ENCODE results near the gene GPC6. TPM values are rescaled to one million over a fixed set of nuclear protein-coding genes. Genes with fewer than 3 reads are reported as not detected.

GPC6 gene
- total and polyA plus RNA-seq, 2 donors (not counting 1 experiment from before 2014, with no cell fraction given): not detected

DNA sequence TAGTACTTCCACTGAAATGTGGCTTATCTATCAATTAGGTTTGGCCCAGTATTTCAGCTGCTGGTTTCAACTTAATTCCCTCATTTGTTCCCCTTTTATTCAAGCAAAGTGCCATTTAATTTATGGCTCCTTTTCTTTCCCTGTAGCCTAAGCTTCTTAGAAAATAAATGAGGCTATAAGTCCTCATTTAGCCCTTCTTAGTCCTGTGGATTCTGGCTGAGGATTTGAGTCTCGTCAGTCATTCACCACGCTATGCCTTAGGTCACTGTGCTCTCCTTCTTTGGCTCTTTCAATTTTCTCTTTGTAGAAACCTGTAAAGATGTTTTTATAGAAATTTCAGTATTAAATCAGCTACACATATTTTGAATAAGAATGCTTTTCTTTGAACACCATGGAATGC is 579.1 kb downstream of the GPC6 start:
- H3K9me3 ChIP-seq (ENCODE audit: control extremely low read depth in 1 of 3, control insufficient read depth in 2 of 3, insufficient read depth in 1 of 3, low read length in 2 of 3): no peaks in the 10 kb centered on the region
- no peak overlapping the region for H3K4me3 ChIP-seq (ENCODE audit: control extremely low read depth in 1 of 5, extremely low read depth in 1 of 5, insufficient read depth in 1 of 5, low read depth in 2 of 5, low read length in 4 of 5)
- H3K27ac ChIP-seq (ENCODE audit: low read length in 2 of 2): no peak overlapping the region
- H2AFZ ChIP-seq (ENCODE audit: insufficient read depth, low read depth, low read length, poor library complexity, severe bottlenecking): no peak overlapping the region
- H3K9ac ChIP-seq (ENCODE audit: low read length): no peak overlapping the region
- DNase-seq (no peak), ATAC-seq (ENCODE audit: low read depth) (no peak)
- H3K79me2 ChIP-seq (ENCODE audit: control insufficient read depth, insufficient read depth, low read length): no peaks in the 10 kb centered on the region
- Mint-ChIP-seq H3K4me1 (no peaks in the 10 kb centered on the region), H3K27ac (no peak overlapping the region), H3K4me3 (no peak overlapping the region), H3K27me3 (no peaks in the 10 kb centered on the region), H3K9me3 (ENCODE audit: insufficient read depth) (peaks cover 3% of the 10 kb centered on the region)
- H3K36me3 ChIP-seq (replicated peaks in 1 of 2; ENCODE audit: control extremely low read depth in 1 of 2, control insufficient read depth in 1 of 2, extremely low read depth in 1 of 2, insufficient read depth in 2 of 2, low read length in 1 of 2): no peaks in the 10 kb centered on the region
- ChIA-PET CTCF (no interaction called here), POLR2A (no interaction called here)
- no peak overlapping the region for H3K4me2 ChIP-seq (replicated peaks; ENCODE audit: low read depth, low read length, poor library complexity, severe bottlenecking)
- WGBS (ENCODE audit: insufficient coverage): no CpG with 5 or more reads among the region's 2 CpGs
- no peaks in the 10 kb centered on the region for H3K27me3 ChIP-seq (replicated peaks in 1 of 4; ENCODE audit: control extremely low read depth in 1 of 4, control insufficient read depth in 3 of 4, insufficient read depth in 4 of 4, low read length in 3 of 4)
- H4K20me1 ChIP-seq (ENCODE audit: control insufficient read depth, insufficient read depth, low read length, poor library complexity, severe bottlenecking): no peaks in the 10 kb centered on the region
- no peak for TF ChIP-seq EZH2 (IDR thresholded peaks at IDR 0.05; ENCODE audit: borderline replicate concordance, insufficient read depth, low read depth, low read length, poor library complexity, severe bottlenecking)
- TF ChIP-seq, protein P1, sequence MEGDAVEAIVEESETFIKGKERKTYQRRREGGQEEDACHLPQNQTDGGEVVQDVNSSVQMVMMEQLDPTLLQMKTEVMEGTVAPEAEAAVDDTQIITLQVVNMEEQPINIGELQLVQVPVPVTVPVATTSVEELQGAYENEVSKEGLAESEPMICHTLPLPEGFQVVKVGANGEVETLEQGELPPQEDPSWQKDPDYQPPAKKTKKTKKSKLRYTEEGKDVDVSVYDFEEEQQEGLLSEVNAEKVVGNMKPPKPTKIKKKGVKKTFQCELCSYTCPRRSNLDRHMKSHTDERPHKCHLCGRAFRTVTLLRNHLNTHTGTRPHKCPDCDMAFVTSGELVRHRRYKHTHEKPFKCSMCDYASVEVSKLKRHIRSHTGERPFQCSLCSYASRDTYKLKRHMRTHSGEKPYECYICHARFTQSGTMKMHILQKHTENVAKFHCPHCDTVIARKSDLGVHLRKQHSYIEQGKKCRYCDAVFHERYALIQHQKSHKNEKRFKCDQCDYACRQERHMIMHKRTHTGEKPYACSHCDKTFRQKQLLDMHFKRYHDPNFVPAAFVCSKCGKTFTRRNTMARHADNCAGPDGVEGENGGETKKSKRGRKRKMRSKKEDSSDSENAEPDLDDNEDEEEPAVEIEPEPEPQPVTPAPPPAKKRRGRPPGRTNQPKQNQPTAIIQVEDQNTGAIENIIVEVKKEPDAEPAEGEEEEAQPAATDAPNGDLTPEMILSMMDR (IDR thresholded peaks at IDR 0.05): no peak
- no peaks in the 10 kb centered on the region for H3K4me1 ChIP-seq (ENCODE audit: control insufficient read depth in 2 of 2, insufficient read depth in 2 of 2, low read length in 2 of 2)
- intact Hi-C loops (cut with micrococcal nuclease): no loop called here

DNA sequence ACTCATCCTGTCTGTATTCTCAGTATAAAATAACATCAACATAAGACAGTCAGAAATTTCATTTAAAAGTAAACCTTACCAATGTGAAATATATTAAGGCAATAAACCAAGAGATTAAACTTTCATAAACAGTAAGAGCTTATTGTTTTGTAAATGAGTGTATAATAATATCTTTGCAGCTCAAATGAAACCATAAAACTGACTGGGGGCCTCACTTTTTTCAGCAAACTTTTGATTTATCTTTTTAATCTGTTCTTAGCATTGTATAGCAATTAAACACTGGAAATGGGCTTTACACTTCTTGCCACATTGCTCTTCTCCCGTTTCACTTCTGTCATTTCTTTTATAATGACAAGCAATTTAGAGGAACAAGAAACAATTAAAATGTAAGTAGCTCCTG is 580.3 kb downstream of the GPC6 start:
- H2AFZ ChIP-seq (ENCODE audit: insufficient read depth, low read depth, low read length, poor library complexity, severe bottlenecking): no peak overlapping the region
- H3K79me2 ChIP-seq (ENCODE audit: control insufficient read depth, insufficient read depth, low read length): no peaks in the 10 kb centered on the region
- peaks cover 3% of the 10 kb centered on the region for H3K9me3 Mint-ChIP-seq (ENCODE audit: insufficient read depth)
- H3K9me3 ChIP-seq (ENCODE audit: control extremely low read depth in 1 of 3, control insufficient read depth in 2 of 3, insufficient read depth in 1 of 3, low read length in 2 of 3): no peaks in the 10 kb centered on the region
- no peaks in the 10 kb centered on the region for H3K36me3 ChIP-seq (replicated peaks in 1 of 2; ENCODE audit: control extremely low read depth in 1 of 2, control insufficient read depth in 1 of 2, extremely low read depth in 1 of 2, insufficient read depth in 2 of 2, low read length in 1 of 2)
- no peak overlapping the region for H3K4me2 ChIP-seq (replicated peaks; ENCODE audit: low read depth, low read length, poor library complexity, severe bottlenecking)
- no peaks in the 10 kb centered on the region for H3K4me1 ChIP-seq (ENCODE audit: control insufficient read depth in 2 of 2, insufficient read depth in 2 of 2, low read length in 2 of 2)
- H3K27ac ChIP-seq (ENCODE audit: low read length in 2 of 2): no peak overlapping the region
- no peak for TF ChIP-seq EZH2 (IDR thresholded peaks at IDR 0.05; ENCODE audit: borderline replicate concordance, insufficient read depth, low read depth, low read length, poor library complexity, severe bottlenecking)
- TF ChIP-seq, protein P1 (IDR thresholded peaks at IDR 0.05): no peak
- no peak for DNase-seq
- ChIA-PET CTCF (interaction anchor here (0.6 kb wide), 1 partner anchor 13 kb away, joined by 3 read pairs; no protein-coding TSS in a partner anchor), POLR2A (no interaction called here)
- no peaks in the 10 kb centered on the region for H4K20me1 ChIP-seq (ENCODE audit: control insufficient read depth, insufficient read depth, low read length, poor library complexity, severe bottlenecking)
- H3K27me3 ChIP-seq (replicated peaks in 1 of 4; ENCODE audit: control extremely low read depth in 1 of 4, control insufficient read depth in 3 of 4, insufficient read depth in 4 of 4, low read length in 3 of 4): no peaks in the 10 kb centered on the region
- no peaks in the 10 kb centered on the region for H3K4me1 Mint-ChIP-seq
- ATAC-seq (ENCODE audit: low read depth): no peak
- intact Hi-C loops (cut with micrococcal nuclease): no loop called here
- no peak overlapping the region for H3K9ac ChIP-seq (ENCODE audit: low read length)
- H3K27me3 Mint-ChIP-seq: no peaks in the 10 kb centered on the region
- whole genome bisulfite sequencing (ENCODE audit: insufficient coverage): no CpG with 5 or more reads among the region's 1 CpG
- no peak overlapping the region for H3K27ac Mint-ChIP-seq
- no peak overlapping the region for H3K4me3 ChIP-seq (ENCODE audit: control extremely low read depth in 1 of 5, extremely low read depth in 1 of 5, insufficient read depth in 1 of 5, low read depth in 2 of 5, low read length in 4 of 5)
- H3K4me3 Mint-ChIP-seq: no peak overlapping the region

All from B cell (primary cell).